ENCODE data around the gene CABLES1. TPM values are rescaled to one million over a fixed set of nuclear protein-coding genes. Genes with fewer than 3 reads are reported as not detected.
"Not testable (repeated sequence)": the region's sequence is repeated elsewhere in the genome, so short reads cannot be mapped to it uniquely, and the experiment has no call there.

CABLES1 gene
- total and polyA plus RNA-seq, 2 experiments from 2014 or later: 1.3 to 8.9 TPM

- no peak overlapping the region for H3K4me3 ChIP-seq
- no peak overlapping the region for H2AFZ ChIP-seq
- no peaks in the 10 kb centered on the region for H3K9me2 ChIP-seq (ENCODE audit: insufficient read depth)
- H4K20me1 ChIP-seq (ENCODE audit: insufficient read depth): no peaks in the 10 kb centered on the region
- H3K79me2 ChIP-seq (ENCODE audit: insufficient read depth): no peaks in the 10 kb centered on the region
- H3F3A ChIP-seq (ENCODE audit: insufficient read depth): no peaks in the 10 kb centered on the region; the same call in 1 of the 2 replicates
- 97% methylated on average over 6 to 9 of the region's 9 CpGs for WGBS, 2 experiments (ENCODE audit: low coverage in 1 of 2, low lambda C conversion rate in 2 of 2, missing lambda C conversion rate in 2 of 2)
- H3K9me3 ChIP-seq (ENCODE audit: low read depth): no peaks in the 10 kb centered on the region
- DNase-seq: no peak
- H3K4me2 ChIP-seq (ENCODE audit: unreplicated experiment): no peak overlapping the region
- H3K27ac ChIP-seq: no peak overlapping the region
- H3K27me3 ChIP-seq (replicated peaks; ENCODE audit: insufficient read depth): no peaks in the 10 kb centered on the region
- no peak for TF ChIP-seq EZH2phosphoT487 (IDR thresholded peaks at IDR 0.05; ENCODE audit: insufficient read depth, low read depth)
- TF ChIP-seq EZH2 (IDR thresholded peaks at IDR 0.05; ENCODE audit: insufficient read depth, poor library complexity, severe bottlenecking): no peak
- H3K36me3 ChIP-seq (ENCODE audit: low read depth): no peaks in the 10 kb centered on the region
- no peak overlapping the region for H3K9ac ChIP-seq
- in situ Hi-C loops (cut with MboI): no loop called here
- H3K4me1 ChIP-seq (ENCODE audit: insufficient read depth): peaks cover 19% of the 10 kb centered on the region
Observed at GRCh38 chr18:23092121-23092520, 43.2 kb upstream of the CABLES1 start.

DNA sequence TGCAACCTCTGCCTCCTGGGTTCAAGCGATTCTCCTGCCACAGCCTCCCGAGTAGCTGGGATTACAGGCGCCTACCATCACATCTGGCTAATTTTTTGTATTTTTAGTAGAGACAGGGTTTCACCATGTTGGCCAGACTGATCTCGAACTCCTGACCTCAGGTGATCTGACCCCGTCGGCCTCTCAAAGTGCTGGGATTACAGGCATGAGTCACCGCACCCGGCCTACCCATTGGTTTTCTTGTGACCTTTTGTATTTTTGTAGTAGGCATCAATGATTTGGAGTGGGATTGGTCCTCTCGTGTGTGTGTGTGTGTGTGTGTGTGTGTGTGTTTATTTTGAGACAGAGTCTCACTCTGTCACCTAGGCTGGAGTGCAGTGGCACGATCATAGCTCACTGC lies 42.2 kb upstream of the CABLES1 start:
- H3K9ac ChIP-seq; in situ Hi-C loops (cut with MboI); DNase-seq; H3K79me2 ChIP-seq (ENCODE audit: insufficient read depth); H2AFZ ChIP-seq; H3K36me3 ChIP-seq (ENCODE audit: low read depth); H3K27me3 ChIP-seq (replicated peaks; ENCODE audit: insufficient read depth); H3F3A ChIP-seq (ENCODE audit: insufficient read depth); H3K4me2 ChIP-seq (ENCODE audit: unreplicated experiment); H3K4me3 ChIP-seq; H4K20me1 ChIP-seq (ENCODE audit: insufficient read depth); H3K9me2 ChIP-seq (ENCODE audit: insufficient read depth); H3K27ac ChIP-seq; H3K9me3 ChIP-seq (ENCODE audit: low read depth): not testable (repeated sequence)
- peaks cover 19% of the 10 kb centered on the region for H3K4me1 ChIP-seq (ENCODE audit: insufficient read depth)
- 93 to 94% methylated on average over 10 of the region's 10 CpGs for WGBS, 2 experiments (ENCODE audit: low coverage in 1 of 2, low lambda C conversion rate in 2 of 2, missing lambda C conversion rate in 2 of 2)

GRCh38 chr18:23093772-23094171 lies 41.5 kb upstream of the CABLES1 start:
- 88 to 90% methylated on average over 9 of the region's 9 CpGs for WGBS, 2 experiments (ENCODE audit: low coverage in 1 of 2, low lambda C conversion rate in 2 of 2, missing lambda C conversion rate in 2 of 2)
- Histone ChIP-seq H3K9ac (no peak overlapping the region), H4K20me1 (ENCODE audit: insufficient read depth) (no peaks in the 10 kb centered on the region), H3K4me1 (ENCODE audit: insufficient read depth) (peaks cover 19% of the 10 kb centered on the region), H3F3A (ENCODE audit: insufficient read depth) (no peaks in the 10 kb centered on the region; the same call in 1 of the 2 replicates), H3K4me2 (ENCODE audit: unreplicated experiment) (no peak overlapping the region), H3K9me2 (ENCODE audit: insufficient read depth) (no peaks in the 10 kb centered on the region), H3K79me2 (ENCODE audit: insufficient read depth) (no peaks in the 10 kb centered on the region), H3K4me3 (no peak overlapping the region), H3K27ac (no peak overlapping the region), H3K36me3 (ENCODE audit: low read depth) (no peaks in the 10 kb centered on the region), H3K27me3 (replicated peaks; ENCODE audit: insufficient read depth) (no peaks in the 10 kb centered on the region), H2AFZ (no peak overlapping the region), H3K9me3 (ENCODE audit: low read depth) (no peaks in the 10 kb centered on the region)
- TF ChIP-seq EZH2phosphoT487 (IDR thresholded peaks at IDR 0.05; ENCODE audit: insufficient read depth, low read depth) (no peak), EZH2 (IDR thresholded peaks at IDR 0.05; ENCODE audit: insufficient read depth, poor library complexity, severe bottlenecking) (no peak)
- in situ Hi-C loops (cut with MboI): no loop called here
- DNase-seq: no peak

DNA sequence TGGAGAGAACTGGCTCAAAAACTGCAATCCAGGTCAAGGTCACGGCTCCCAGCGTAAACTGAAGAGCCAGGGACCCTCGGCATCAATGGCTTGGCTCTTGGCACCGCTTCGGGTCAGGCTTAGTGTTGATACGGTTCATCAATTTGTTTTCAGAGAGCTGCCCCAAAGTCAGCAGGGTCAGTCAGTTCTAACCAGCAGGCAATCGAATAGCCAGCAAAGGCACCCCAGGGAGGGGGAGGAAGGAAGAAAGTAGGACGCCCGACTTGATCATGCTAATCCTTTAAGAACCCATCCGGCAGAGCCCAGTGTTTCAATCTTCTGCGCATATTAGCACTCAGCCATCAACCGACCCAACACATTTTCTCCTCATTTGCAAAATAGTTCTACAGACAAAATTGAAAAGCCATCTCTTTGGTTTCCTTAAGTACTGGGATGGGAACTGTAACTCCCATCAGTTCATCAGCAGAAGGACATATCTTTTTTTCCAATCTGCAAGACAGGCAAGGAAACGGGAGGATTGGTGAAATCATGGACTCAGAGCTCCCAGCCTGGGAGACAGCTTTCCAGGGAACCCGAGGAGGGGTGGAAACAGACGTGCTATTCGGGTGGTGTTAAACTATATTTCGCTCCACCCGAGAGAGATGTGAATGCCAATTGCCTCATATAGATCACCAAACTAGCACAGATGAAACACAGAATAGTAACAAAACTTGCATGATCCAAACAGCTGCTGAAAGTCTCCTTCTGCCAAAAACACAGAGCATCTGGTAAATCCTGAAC lies 40.7 kb upstream of the CABLES1 start:
- no peak overlapping the region for H3K4me2 ChIP-seq (ENCODE audit: unreplicated experiment)
- no peaks in the 10 kb centered on the region; the same call in 1 of the 2 replicates for H3F3A ChIP-seq (ENCODE audit: insufficient read depth)
- H3K36me3 ChIP-seq (ENCODE audit: low read depth): no peaks in the 10 kb centered on the region
- no peaks in the 10 kb centered on the region for H3K79me2 ChIP-seq (ENCODE audit: insufficient read depth)
- in situ Hi-C loops (cut with MboI): no loop called here
- H3K27ac ChIP-seq: no peak overlapping the region
- no peak overlapping the region for H3K4me3 ChIP-seq
- no peaks in the 10 kb centered on the region for H3K27me3 ChIP-seq (replicated peaks; ENCODE audit: insufficient read depth)
- H3K9me3 ChIP-seq (ENCODE audit: low read depth): no peaks in the 10 kb centered on the region
- peaks cover 19% of the 10 kb centered on the region for H3K4me1 ChIP-seq (ENCODE audit: insufficient read depth)
- no peaks in the 10 kb centered on the region for H4K20me1 ChIP-seq (ENCODE audit: insufficient read depth)
- no peaks in the 10 kb centered on the region for H3K9me2 ChIP-seq (ENCODE audit: insufficient read depth)
- 61 to 63% methylated on average over 18 of the region's 18 CpGs for WGBS, 2 experiments (ENCODE audit: low coverage in 1 of 2, low lambda C conversion rate in 2 of 2, missing lambda C conversion rate in 2 of 2)
- DNase-seq: no peak
- TF ChIP-seq EZH2 (IDR thresholded peaks at IDR 0.05; ENCODE audit: insufficient read depth, poor library complexity, severe bottlenecking) (no peak), EZH2phosphoT487 (IDR thresholded peaks at IDR 0.05; ENCODE audit: insufficient read depth, low read depth) (no peak)
- no peak overlapping the region for H2AFZ ChIP-seq
- no peak overlapping the region for H3K9ac ChIP-seq

Measured in GM23248 (cell line).